Uterus (tissue), 4 donors: Measurements from ENCODE around the gene HIVEP3. TPM values are rescaled to one million over a fixed set of nuclear protein-coding genes. Genes with fewer than 3 reads are reported as not detected.

Source experiments
- DNase-seq, 2 donors: peaks; one replicate each; pipeline ENCODE4 v3.0.0-alpha.2; 2019 to 2020
- H3K27ac ChIP-seq, 2 donors: fragments of 200-600 bp; sonication (generic); 1 replicate in 1 of 2; 2 replicates in 1 of 2; pipeline ENCODE4 v1.5.1; 2016 to 2018
- H3K27me3 ChIP-seq, 2 donors: fragments of 200-600 bp; sonication (generic); one replicate each; pipeline ENCODE4 v1.5.1; 2018 to 2019; ENCODE audit warnings: control low read depth in 1 of 2
- H3K36me3 ChIP-seq, 2 donors: fragments of 200-600 bp; sonication (generic); one replicate each; pipeline ENCODE4 v1.5.1; 2019; ENCODE audit warnings: control low read depth in 1 of 2
- H3K4me1 ChIP-seq, 2 donors: fragments of 200-600 bp; sonication (generic); one replicate each; pipeline ENCODE4 v1.5.1; 2018 to 2019; ENCODE audit warnings: control low read depth in 1 of 2
- H3K4me3 ChIP-seq, 2 donors: fragments of 200-600 bp; sonication (generic); 1 replicate in 1 of 2; 2 replicates in 1 of 2; pipeline ENCODE4 v1.5.1; 2018 to 2019; ENCODE audit warnings: mild to moderate bottlenecking in 1 of 2
- H3K9me3 ChIP-seq, 2 donors: fragments of 200-600 bp; sonication (generic); one replicate each; pipeline ENCODE4 v1.5.1; 2019; ENCODE audit warnings: control low read depth in 1 of 2
- CTCF ChIP-seq, 4 experiments: fragments of 200-600 bp in 2 of 4; fragments of 450-650 bp in 2 of 4; sonication (generic) in 2 of 4; IDR thresholded peaks; one replicate each; pipeline ENCODE4 v1.5.1; 2016 to 2019; ENCODE audit warnings: antibody characterized with exemption in 4 of 4, mild to moderate bottlenecking in 2 of 4, moderate library complexity in 1 of 4
- POLR2A ChIP-seq, 2 donors: fragments of 450-650 bp; IDR thresholded peaks; one replicate each; pipeline ENCODE4 v1.6.1; 2016; ENCODE audit warnings: antibody characterized with exemption in 2 of 2, mild to moderate bottlenecking in 1 of 2, moderate library complexity in 1 of 2
- intact Hi-C: fragments of 100-400 bp; cut with DNase I; formaldehyde crosslinking; loops from one replicate; pipeline ENCODE4 v1.15.1; 2023; ENCODE audit warnings: low total_unique reads
- total RNA-seq, 4 donors: library from RNA; depleted of rRNA in 3 of 4; stranded (reverse); fragments of >200 nt in 3 of 4; gene quantifications; one replicate each; pipeline versions ENCODE4 v1.1.0 to v1.2.4, GENCODE V29; 2014 to 2023
- donor health status: DM: yes; HTN: yes; CAD: no.

Gene HIVEP3
- total RNA-seq, 4 donors from 2014 or later: 0.51 to 7.6 (median 2.9) TPM

DNA sequence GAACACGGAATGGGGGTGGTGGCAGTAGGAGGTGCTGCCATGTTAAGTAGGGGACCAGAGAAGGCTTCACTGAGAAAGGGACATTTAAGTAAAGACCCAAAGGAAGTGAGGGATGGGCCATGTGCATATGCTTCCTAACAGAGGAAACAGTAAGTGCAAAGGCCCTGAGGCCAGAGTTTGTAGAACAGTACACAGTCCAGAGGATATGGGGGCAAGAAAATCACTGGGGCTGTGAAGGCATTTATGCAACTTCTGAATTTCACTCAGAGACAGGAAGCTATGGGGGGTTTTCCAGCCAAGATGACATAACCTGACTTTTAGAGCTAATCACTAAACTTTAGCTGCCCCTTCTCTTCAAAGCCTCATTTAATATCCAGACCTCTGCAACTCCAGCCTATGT lies 231.7 kb downstream of the HIVEP3 start:
- no peak for DNase-seq
- Histone ChIP-seq H3K36me3 (no peaks in the 10 kb centered on the region), H3K27me3 (no peaks in the 10 kb centered on the region), H3K4me1 (no peaks in the 10 kb centered on the region), H3K9me3 (no peaks in the 10 kb centered on the region), H3K27ac (no peak overlapping the region), H3K4me3 (no peak overlapping the region)
- intact Hi-C loops: no loop called here
- TF ChIP-seq POLR2A (IDR thresholded peaks at IDR 0.05): no peak
- TF ChIP-seq CTCF (IDR thresholded peaks at IDR 0.05): no peak

GRCh38 chr1:41683681-41684500 lies 234.8 kb downstream of the HIVEP3 start:
- Histone ChIP-seq H3K4me1 (no peaks in the 10 kb centered on the region), H3K36me3 (no peaks in the 10 kb centered on the region), H3K27me3 (no peaks in the 10 kb centered on the region), H3K4me3 (no peak overlapping the region), H3K27ac (no peak overlapping the region), H3K9me3 (no peaks in the 10 kb centered on the region)
- no peak for DNase-seq
- TF ChIP-seq CTCF (IDR thresholded peaks at IDR 0.05): no peak
- TF ChIP-seq POLR2A (IDR thresholded peaks at IDR 0.05): no peak
- intact Hi-C loops: no loop called here

DNA sequence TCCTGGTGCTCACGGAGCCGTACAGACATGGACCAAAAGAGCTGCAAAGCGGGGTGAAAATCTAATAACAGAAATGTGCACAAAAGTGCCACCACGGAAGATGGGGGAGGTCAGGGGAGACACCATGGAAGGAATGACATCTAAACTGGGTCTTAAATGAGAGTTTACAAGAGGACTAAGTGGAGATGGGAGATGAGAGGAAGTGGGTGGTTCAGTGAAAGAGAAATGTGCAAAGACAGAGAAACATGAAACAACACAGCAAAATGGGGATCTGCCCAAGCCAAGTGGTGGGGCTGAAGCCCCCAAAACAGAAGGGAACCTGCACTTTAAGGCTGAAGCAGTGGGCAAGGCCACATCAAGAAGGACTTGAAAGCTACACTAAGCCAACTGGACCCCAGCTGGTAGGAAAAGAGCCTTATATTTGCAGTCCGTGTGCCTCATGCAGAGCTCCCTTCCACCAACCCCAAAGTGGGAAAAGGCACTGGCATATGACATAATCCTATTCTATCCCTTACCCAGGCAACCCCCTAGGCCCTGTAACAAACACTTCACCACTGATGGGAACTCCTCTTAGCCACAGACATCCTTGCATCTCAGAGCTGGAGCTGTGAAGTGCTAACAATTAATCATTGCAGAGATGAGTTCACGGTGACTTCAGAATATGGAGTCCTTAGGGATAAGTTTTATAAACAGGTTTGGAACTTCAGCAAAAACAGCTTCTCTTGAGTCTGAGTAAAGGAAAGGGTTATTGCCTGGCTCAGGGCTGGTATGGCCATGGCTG lies 235.7 kb downstream of the HIVEP3 start:
- Histone ChIP-seq H3K27ac (no peak overlapping the region), H3K4me1 (no peaks in the 10 kb centered on the region), H3K27me3 (no peaks in the 10 kb centered on the region), H3K9me3 (no peaks in the 10 kb centered on the region), H3K36me3 (no peaks in the 10 kb centered on the region), H3K4me3 (no peak overlapping the region)
- DNase-seq: no peak
- TF ChIP-seq POLR2A (IDR thresholded peaks at IDR 0.05): no peak
- TF ChIP-seq CTCF (IDR thresholded peaks at IDR 0.05): no peak
- intact Hi-C loops: no loop called here

DNA sequence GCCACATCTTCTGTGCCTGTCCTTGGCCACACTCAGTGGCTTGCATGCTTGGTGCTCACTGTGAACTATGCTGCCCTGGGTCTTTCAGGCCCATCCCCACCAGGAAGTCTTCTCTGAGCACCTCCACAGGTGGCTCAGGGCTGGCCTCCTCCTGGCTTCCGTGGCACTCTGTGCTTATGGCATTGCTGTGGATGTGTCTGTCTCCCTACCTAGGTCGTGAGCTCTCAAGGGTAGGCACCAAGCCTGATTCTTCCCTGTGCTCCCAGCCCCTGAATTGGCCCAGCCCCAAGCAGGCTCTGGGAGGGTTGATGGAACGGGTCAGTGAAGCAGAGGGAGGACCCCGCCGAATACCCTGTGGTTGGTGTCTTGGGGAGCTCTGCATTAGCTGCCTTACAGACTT lies 236.6 kb downstream of the HIVEP3 start:
- H3K27me3 ChIP-seq: no peaks in the 10 kb centered on the region
- H3K4me1 ChIP-seq: no peaks in the 10 kb centered on the region
- no peak for DNase-seq
- H3K9me3 ChIP-seq: no peaks in the 10 kb centered on the region
- no peaks in the 10 kb centered on the region for H3K36me3 ChIP-seq
- no peak overlapping the region for H3K27ac ChIP-seq
- intact Hi-C loops: no loop called here
- no peak for TF ChIP-seq CTCF (IDR thresholded peaks at IDR 0.05)
- TF ChIP-seq POLR2A (IDR thresholded peaks at IDR 0.05): no peak
- H3K4me3 ChIP-seq: no peak overlapping the region
